AG09309 (cell line): ENCODE measurements around the gene TMTC2.
A peak's percentile ranks its signal among the peaks of the same experiment; 100 is the strongest.

Source experiments
- DNase-seq: peaks from one replicate; pipeline ENCODE4 v3.0.0-alpha.2; 2010; ENCODE audit warnings: low read depth
- H3K4me3 ChIP-seq: 2 replicates; pipeline ENCODE4 v1.5.1; 2011; ENCODE audit warnings: mild to moderate bottlenecking, low read depth, low read length, moderate library complexity; ENCODE audit not compliant: control insufficient read depth
- TF ChIP-seq, protein P1 (sequence below): IDR thresholded peaks from 2 replicates; pipeline ENCODE4 v1.5.1; 2011; ENCODE audit warnings: mild to moderate bottlenecking, low read depth, low read length, inconsistent platforms; ENCODE audit not compliant: insufficient read depth, control insufficient read depth; ENCODE audit errors: missing control alignments

Gene TMTC2

DNA sequence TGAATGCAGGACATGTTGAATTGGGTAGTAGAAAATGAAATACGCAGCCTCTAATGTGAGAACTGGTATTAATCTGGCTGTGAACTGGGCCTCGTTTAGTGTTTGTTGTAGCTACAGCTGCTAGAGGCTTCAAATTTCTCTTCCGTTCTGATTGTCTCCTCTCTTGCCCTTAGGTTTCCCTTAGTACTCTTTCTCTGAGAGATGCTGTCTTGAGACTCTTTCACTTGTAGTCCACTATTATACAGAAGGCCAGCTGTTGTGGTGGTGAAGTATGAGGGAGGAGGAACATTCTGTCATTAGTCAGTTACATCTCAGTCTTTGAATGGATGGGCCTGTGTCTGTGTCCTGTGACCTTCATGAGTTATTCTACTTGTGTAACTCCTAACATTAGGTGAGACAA lies 322.0 kb downstream of the TMTC2 start:
- no peak overlapping the region for H3K4me3 ChIP-seq
- DNase-seq = no peak
- TF ChIP-seq, protein P1, sequence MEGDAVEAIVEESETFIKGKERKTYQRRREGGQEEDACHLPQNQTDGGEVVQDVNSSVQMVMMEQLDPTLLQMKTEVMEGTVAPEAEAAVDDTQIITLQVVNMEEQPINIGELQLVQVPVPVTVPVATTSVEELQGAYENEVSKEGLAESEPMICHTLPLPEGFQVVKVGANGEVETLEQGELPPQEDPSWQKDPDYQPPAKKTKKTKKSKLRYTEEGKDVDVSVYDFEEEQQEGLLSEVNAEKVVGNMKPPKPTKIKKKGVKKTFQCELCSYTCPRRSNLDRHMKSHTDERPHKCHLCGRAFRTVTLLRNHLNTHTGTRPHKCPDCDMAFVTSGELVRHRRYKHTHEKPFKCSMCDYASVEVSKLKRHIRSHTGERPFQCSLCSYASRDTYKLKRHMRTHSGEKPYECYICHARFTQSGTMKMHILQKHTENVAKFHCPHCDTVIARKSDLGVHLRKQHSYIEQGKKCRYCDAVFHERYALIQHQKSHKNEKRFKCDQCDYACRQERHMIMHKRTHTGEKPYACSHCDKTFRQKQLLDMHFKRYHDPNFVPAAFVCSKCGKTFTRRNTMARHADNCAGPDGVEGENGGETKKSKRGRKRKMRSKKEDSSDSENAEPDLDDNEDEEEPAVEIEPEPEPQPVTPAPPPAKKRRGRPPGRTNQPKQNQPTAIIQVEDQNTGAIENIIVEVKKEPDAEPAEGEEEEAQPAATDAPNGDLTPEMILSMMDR = no peak

DNA sequence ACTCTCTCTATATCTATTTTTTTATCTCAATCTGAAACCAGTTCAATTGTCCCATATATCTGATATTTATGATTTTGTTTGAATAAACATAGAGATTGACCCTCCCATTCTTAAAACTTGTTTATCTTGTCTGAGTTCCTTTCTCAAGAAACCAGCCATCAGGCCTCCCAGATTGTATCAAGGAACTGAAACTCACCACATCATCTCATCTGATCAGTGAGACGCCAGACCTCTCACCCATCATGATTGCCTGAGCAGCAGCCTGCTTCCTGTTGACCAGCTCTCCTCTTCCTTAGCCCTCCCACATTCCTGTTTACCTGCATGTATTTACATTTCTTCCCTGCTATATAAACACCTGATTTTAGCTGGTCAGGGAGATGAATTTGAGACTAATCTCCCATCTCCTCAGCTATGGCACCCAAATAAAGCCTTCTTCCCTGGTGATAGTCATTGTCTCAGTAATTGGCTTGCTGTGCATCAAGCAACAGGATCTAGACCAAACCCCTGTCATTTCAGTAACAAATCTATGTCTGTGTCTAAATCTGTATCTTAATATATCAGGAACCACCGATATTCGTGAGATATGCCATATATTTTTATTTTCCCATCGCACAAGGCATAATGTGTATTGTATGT lies 323.6 kb downstream of the TMTC2 start:
- TF ChIP-seq, protein P1 = no peak
- no peak for DNase-seq
- H3K4me3 ChIP-seq = no peak overlapping the region

GRCh38 chr12:83015390-83016217 lies 328.9 kb downstream of the TMTC2 start:
- DNase-seq = peak; percentile 7
- TF ChIP-seq, protein P1 = no peak
- peak overlapping the region; percentile 13; the same call in 1 of the 2 replicates for H3K4me3 ChIP-seq

- TF ChIP-seq, protein P1 = no peak
- DNase-seq = peak; percentile 76
- H3K4me3 ChIP-seq = no peak overlapping the region
These were observed 329.6 kb downstream of the TMTC2 start for GRCh38 chr12:83016218-83016835.

DNA sequence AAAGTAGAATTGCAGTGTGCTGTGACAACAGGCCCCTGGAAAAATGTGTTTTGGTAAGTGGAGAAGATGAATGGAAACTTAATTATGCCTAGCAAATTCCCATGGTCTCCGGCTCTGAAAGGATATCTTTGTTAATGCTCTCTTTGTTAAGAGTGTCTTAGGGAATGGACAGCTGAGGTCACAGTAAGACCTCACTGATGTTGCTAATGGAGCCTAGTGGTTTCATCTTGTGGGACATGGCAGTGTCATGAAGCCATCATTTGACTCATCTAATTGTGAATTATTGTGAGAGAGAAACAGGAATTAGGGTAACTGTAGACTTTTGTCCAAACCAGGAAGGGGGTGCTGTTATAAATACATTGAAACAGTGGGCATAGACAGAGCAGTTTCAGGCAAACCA lies 330.3 kb downstream of the TMTC2 start:
- DNase-seq = no peak
- TF ChIP-seq, protein P1 = no peak
- H3K4me3 ChIP-seq = no peak overlapping the region

DNA sequence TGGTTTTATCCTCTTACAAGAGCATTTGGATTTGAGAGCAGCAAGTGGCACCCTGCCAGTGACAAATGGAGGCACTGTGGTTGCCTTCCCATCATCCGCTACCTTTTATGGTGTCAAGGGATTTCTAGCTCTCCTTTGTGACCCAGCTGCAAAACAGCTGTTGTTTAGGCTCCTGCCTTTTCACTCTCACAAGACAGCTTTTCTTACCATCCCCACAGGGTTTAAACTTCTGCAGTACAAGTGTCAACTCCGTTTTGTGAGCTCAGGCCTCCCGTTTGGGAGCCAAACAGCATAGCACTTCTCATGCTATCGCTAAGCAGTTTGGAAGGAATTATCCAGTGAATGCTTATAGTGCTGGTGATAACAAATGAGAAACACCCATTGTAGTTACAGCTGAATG lies 331.4 kb downstream of the TMTC2 start:
- TF ChIP-seq, protein P1 = no peak

More for the DNA sequence above, 331.4 kb downstream of the TMTC2 start:
- H3K4me3 ChIP-seq = no peak overlapping the region
- no peak for DNase-seq
